OCI-LY3 (cell line): ENCODE data around the gene NECAB3.
A peak's percentile ranks its signal among the peaks of the same experiment; 100 is the strongest.

Source experiments
- H2AFZ ChIP-seq: fragments of 200-600, 300-600 bp; shearing (Covaris generic); 2 replicates; pipeline ENCODE4 v1.6.0; 2014; ENCODE audit warnings: antibody characterized with exemption, low read depth, low read length
- H3K27ac ChIP-seq: fragments of 200-600, 300-600 bp; sonication (generic); 2 replicates; pipeline ENCODE4 v1.5.1; 2014; ENCODE audit warnings: mild to moderate bottlenecking, low read length, moderate library complexity, mixed read lengths
- H3K27me3 ChIP-seq: fragments of 200-600, 300-600 bp; sonication (generic); 2 replicates; pipeline ENCODE4 v1.6.1; 2014; ENCODE audit warnings: low read depth, low read length, mixed read lengths
- H3K36me3 ChIP-seq: fragments of 200-600, 300-600 bp; sonication (generic); replicated peaks from 2 replicates; pipeline ENCODE3; 2014; ENCODE audit warnings: low read depth, low read length, mixed read lengths
- H3K4me1 ChIP-seq: fragments of 300-600, 200-600 bp; sonication (generic); 2 replicates; pipeline ENCODE4 v1.6.1; 2014; ENCODE audit warnings: low read length, mixed read lengths
- H3K4me2 ChIP-seq: fragments of 200-600, 300-600 bp; sonication (generic); 2 replicates; pipeline ENCODE4 v1.6.1; 2014; ENCODE audit warnings: low read length, mixed read lengths
- H3K4me3 ChIP-seq: fragments of 300-600, 200-600 bp; sonication (generic); 2 replicates; pipeline ENCODE4 v1.5.1; 2014; ENCODE audit warnings: antibody characterized with exemption, mild to moderate bottlenecking, low read length, moderate library complexity
- H3K79me2 ChIP-seq: fragments of 300-600, 200-600 bp; shearing (Covaris generic); 2 replicates; pipeline ENCODE4 v1.6.1; 2014; ENCODE audit warnings: mild to moderate bottlenecking, low read length, mixed read lengths
- H3K9ac ChIP-seq: fragments of 300-600, 200-600 bp; shearing (Covaris generic); 2 replicates; pipeline ENCODE4 v1.6.0; 2014; ENCODE audit warnings: mild to moderate bottlenecking, low read length, moderate library complexity
- H3K9me3 ChIP-seq: fragments of 200-600, 300-600 bp; shearing (Covaris generic); 2 replicates; pipeline ENCODE4 v1.6.1; 2014; ENCODE audit warnings: low read length, mixed read lengths; ENCODE audit not compliant: insufficient read depth
- H4K20me1 ChIP-seq: fragments of 200-600, 300-600 bp; sonication (generic); 2 replicates; pipeline ENCODE4 v1.6.1; 2016; ENCODE audit warnings: low read length, mixed read lengths; ENCODE audit not compliant: insufficient read depth
- CTCF ChIP-seq: fragments of 200-600, 300-600 bp; sonication (generic); IDR thresholded peaks from 2 replicates; pipeline ENCODE4 v1.5.1; 2014; ENCODE audit warnings: antibody characterized with exemption, low read length, low read depth
- EZH2phosphoT487 ChIP-seq: fragments of 200-600 bp; shearing (Covaris generic); IDR thresholded peaks from 2 replicates; pipeline ENCODE4 v1.6.1; 2018; ENCODE audit warnings: antibody characterized with exemption, mixed run types, low read depth

Gene NECAB3

DNA sequence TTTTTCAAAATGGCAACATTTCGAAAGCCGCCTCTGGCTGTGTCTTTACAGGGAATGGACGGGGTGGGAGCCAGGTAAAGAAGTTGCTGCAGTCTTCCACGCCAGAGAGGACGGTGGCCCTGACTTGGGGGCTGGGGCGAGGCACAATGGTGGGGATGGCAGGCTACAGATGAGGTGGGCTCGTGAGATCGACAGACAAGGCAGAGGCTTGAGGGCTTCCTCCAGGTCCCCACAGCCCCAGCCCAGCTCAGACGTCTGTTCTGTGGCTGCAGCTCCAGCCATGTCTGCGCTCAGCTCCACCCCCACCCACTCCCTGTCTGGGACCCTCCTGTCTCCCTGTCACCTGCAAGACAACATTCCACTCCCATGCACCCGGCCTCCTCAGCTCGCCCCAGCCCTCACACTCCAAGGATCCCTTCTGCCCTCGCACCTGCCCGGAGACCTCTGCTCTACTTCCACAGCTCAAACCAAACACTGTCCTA lies 19.5 kb downstream of the NECAB3 start:
- H3K9ac ChIP-seq, result no peak overlapping the region
- H3K4me1 ChIP-seq, result peaks cover 31% of the 10 kb centered on the region
- H3K4me3 ChIP-seq, result no peak overlapping the region
- no peak overlapping the region for H3K27ac ChIP-seq
- no peaks in the 10 kb centered on the region for H4K20me1 ChIP-seq
- TF ChIP-seq EZH2phosphoT487 (no peak), CTCF (no peak)
- no peak overlapping the region for H2AFZ ChIP-seq
- no peaks in the 10 kb centered on the region for H3K27me3 ChIP-seq
- H3K9me3 ChIP-seq, result no peaks in the 10 kb centered on the region
- H3K36me3 ChIP-seq, result no peaks in the 10 kb centered on the region
- H3K4me2 ChIP-seq, result no peak overlapping the region
- H3K79me2 ChIP-seq, result no peaks in the 10 kb centered on the region

DNA sequence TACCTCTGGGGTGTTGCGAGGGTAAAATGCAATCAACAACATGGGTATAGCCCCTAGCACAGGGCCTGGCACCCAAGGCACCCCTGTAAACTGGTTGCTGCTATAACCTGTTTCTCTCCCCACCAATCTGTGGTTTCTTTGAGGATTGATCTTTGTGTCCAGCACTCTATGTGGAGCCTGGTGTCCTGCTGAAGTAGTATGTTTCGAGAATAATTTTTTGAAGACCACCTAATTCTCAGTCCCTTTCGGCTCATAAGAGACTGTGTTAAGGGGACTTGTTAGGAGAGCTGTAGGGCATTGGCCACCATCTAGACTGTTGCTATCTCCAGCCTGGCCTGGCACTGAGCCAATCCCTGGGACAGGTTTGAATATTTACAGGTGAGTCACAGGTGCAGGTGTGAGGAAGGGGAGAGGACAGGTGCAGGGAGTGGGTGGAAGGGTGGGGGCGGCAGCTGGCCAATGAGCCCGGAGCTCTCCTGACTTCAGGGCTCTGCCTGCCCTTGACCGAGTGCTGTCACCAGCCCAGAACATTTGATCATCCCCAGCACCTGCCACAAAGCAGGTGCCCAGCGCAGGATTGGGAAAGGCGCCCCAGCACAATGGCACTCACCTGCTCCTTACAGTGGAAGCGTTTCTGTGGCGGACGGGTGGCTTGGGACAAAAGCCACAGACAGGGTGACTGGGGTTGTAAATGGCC lies 20.2 kb downstream of the NECAB3 start:
- Histone ChIP-seq H3K9ac (no peak overlapping the region), H3K27me3 (no peaks in the 10 kb centered on the region), H3K36me3 (no peaks in the 10 kb centered on the region), H3K4me3 (no peak overlapping the region), H3K4me2 (no peak overlapping the region), H4K20me1 (no peaks in the 10 kb centered on the region), H3K79me2 (no peaks in the 10 kb centered on the region), H2AFZ (no peak overlapping the region), H3K9me3 (no peaks in the 10 kb centered on the region), H3K27ac (no peak overlapping the region), H3K4me1 (peaks cover 31% of the 10 kb centered on the region)
- no peak for TF ChIP-seq EZH2phosphoT487

DNA sequence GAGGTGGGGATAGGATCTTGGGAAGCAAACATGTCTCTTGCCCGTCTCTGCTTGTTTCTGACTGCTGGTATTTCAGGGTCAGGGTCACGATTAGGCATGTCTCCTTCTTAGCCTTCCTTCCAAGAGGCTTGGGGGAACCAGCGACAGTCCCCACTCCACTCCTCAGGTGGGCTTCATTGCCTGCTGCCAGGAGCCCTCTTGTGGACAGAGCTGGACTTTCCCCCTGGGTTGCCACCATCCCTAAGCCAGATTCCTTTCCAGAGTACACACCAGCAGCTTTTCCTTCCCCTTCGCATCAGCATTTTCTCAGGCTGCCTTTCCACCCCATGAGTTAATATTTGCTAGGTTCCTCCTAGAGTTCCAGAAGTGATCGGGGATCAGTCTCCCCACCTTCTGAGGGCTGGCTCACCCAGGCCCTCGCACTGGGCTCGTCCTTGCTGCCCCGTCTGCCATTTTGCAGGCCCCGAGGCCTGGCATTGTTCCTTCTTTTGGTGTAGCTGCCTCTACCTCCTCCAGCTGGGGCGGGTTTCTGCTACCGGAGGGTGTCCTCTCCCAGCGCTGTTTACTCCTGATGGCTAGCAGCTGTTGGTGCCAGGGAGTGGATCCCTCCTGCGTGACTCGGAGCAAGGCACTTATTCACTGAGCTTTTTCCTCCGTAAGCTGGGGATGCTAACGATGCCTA lies 20.9 kb downstream of the NECAB3 start:
- peak overlapping the region; percentile 41; the same call in 1 of the 2 replicates for H3K9ac ChIP-seq
- TF ChIP-seq EZH2phosphoT487, result no peak
- TF ChIP-seq CTCF, result peak; percentile 97
- no peak overlapping the region for H2AFZ ChIP-seq
- peak overlapping the region; percentile 68 for H3K4me2 ChIP-seq
- peak overlapping the region; percentile 50 for H3K4me3 ChIP-seq
- H3K4me1 ChIP-seq, result peaks cover 31% of the 10 kb centered on the region
- H3K36me3 ChIP-seq, result no peaks in the 10 kb centered on the region
- peak overlapping the region; percentile 34 for H3K27ac ChIP-seq
- H3K27me3 ChIP-seq, result no peaks in the 10 kb centered on the region
- H3K79me2 ChIP-seq, result no peaks in the 10 kb centered on the region
- H3K9me3 ChIP-seq, result no peaks in the 10 kb centered on the region
- no peaks in the 10 kb centered on the region for H4K20me1 ChIP-seq

DNA sequence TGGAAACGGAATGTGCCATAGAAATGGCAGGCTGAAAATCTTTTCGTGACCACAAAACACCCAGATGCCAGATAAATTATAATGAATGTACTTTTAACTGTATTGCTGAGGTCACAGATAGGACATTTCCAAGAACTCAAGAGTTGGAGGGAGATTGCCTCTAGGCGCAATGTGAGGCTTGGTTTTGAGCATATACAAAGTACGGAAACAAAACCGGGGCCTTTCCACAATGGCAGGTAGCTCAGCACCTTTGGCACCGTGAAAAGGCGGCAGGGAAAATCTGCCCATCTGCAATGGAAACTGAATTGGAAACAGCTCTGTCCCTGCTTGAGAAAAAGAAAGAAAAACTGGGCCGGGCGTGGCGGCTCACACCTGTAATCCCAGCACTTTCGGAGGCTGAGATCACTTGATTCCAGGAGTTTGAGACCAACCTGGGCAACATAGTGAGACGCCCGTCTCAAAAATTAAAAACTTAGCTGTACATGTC lies 22.6 kb downstream of the NECAB3 start:
- H3K4me2 ChIP-seq, result peak overlapping the region; percentile 68
- H3K36me3 ChIP-seq, result peaks cover 3% of the 10 kb centered on the region
- H2AFZ ChIP-seq, result no peak overlapping the region
- no peaks in the 10 kb centered on the region for H3K9me3 ChIP-seq
- no peaks in the 10 kb centered on the region for H3K27me3 ChIP-seq
- H3K4me3 ChIP-seq, result peak overlapping the region; percentile 50
- H4K20me1 ChIP-seq, result no peaks in the 10 kb centered on the region
- TF ChIP-seq EZH2phosphoT487 (no peak), CTCF (no peak)
- H3K9ac ChIP-seq, result peak overlapping the region; percentile 6; the same call in 1 of the 2 replicates
- H3K4me1 ChIP-seq, result peaks cover 36% of the 10 kb centered on the region
- no peak overlapping the region for H3K27ac ChIP-seq
- no peaks in the 10 kb centered on the region for H3K79me2 ChIP-seq
